Thyroid gland (tissue), 4 donors: ENCODE data around the gene IRF2BPL. TPM values are rescaled to one million over a fixed set of nuclear protein-coding genes. Genes with fewer than 3 reads are reported as not detected.

Source experiments
- DNase-seq, 2 donors: peaks; one replicate each; pipeline ENCODE4 v3.0.0-alpha.2; 2019
- H3K27ac ChIP-seq, 3 donors: fragments of 200-600 bp; sonication (generic); 1 replicate in 2 of 3; 2 replicates in 1 of 3; pipeline ENCODE4 v1.5.1; 2016 to 2019; ENCODE audit warnings: mild to moderate bottlenecking in 1 of 3, moderate library complexity in 1 of 3
- H3K27me3 ChIP-seq: fragments of 200-600 bp; sonication (generic); one replicate; pipeline ENCODE4 v1.5.1; 2019
- H3K36me3 ChIP-seq, 2 donors: fragments of 200-600 bp; sonication (generic); one replicate each; pipeline ENCODE4 v1.5.1; 2016 to 2019
- H3K4me1 ChIP-seq, 2 donors: fragments of 200-600 bp; sonication (generic); one replicate each; pipeline ENCODE4 v1.5.1; 2017 to 2019
- H3K4me3 ChIP-seq, 3 donors: fragments of 200-600 bp; sonication (generic); replicated peaks in 1 of 3; 1 replicate in 2 of 3; 2 replicates in 1 of 3; pipeline ENCODE4 v1.5.1; 2016; ENCODE audit warnings: mild to moderate bottlenecking in 1 of 3
- H3K9me3 ChIP-seq: fragments of 200-600 bp; sonication (generic); one replicate; pipeline ENCODE4 v1.5.1; 2017
- CTCF ChIP-seq, 6 experiments: fragments of 200-600 bp in 3 of 6; fragments of 450-650 bp in 3 of 6; sonication (generic) in 3 of 6; IDR thresholded peaks; one replicate each; pipeline ENCODE4 v1.5.1; 2016 to 2019; ENCODE audit warnings: antibody characterized with exemption in 6 of 6, mild to moderate bottlenecking in 2 of 6, inconsistent platforms in 1 of 6, moderate library complexity in 1 of 6
- POLR2A ChIP-seq, 2 donors: fragments of 450-650 bp; IDR thresholded peaks; one replicate each; pipeline ENCODE4 v1.6.1; 2017; ENCODE audit warnings: antibody characterized with exemption in 2 of 2, mild to moderate bottlenecking in 2 of 2, moderate library complexity in 1 of 2
- whole genome bisulfite sequencing, 2 donors: methylation state at CpG; one replicate each; pipeline ENCODE4 v1.1.5; 2017; 5-methylcytosine and 5-hydroxymethylcytosine counted together
- intact Hi-C: fragments of 100-400 bp; cut with DNase I; formaldehyde crosslinking; loops from one replicate; pipeline ENCODE4 v1.15.1; 2023
- total RNA-seq, 4 donors: library from RNA; depleted of rRNA; stranded (reverse); fragments of >200 nt; gene quantifications; one replicate each; pipeline ENCODE4 v1.2.3, GENCODE V29; 2016

Gene IRF2BPL
- total RNA-seq, 4 donors from 2014 or later = 43.9 to 103 (median 78.4) TPM

GRCh38 chr14:77006132-77006531 is 22.4 kb downstream of the IRF2BPL start:
- intact Hi-C loops = no loop called here
- Histone ChIP-seq H3K27me3 (no peaks in the 10 kb centered on the region), H3K4me3 (no peak overlapping the region), H3K4me1 (peaks cover 56 to 72% of the 10 kb centered on the region in 2 donors), H3K9me3 (no peaks in the 10 kb centered on the region), H3K36me3 (no peaks in the 10 kb centered on the region), H3K27ac (peak overlapping the region; percentile 90 to 97 (median 97))
- TF ChIP-seq POLR2A (IDR thresholded peaks at IDR 0.05) (no peak), CTCF (IDR thresholded peaks at IDR 0.05) (no peak)
- 53% methylated on average over 9 of the region's 9 CpGs for whole genome bisulfite sequencing, 2 donors
- DNase-seq = peak; percentile 50 to 61

GRCh38 chr14:77005559-77005958 is 22.9 kb downstream of the IRF2BPL start:
- Histone ChIP-seq H3K27ac (peak overlapping the region; percentile 90 to 97 (median 97)), H3K4me3 (no peak overlapping the region), H3K9me3 (no peaks in the 10 kb centered on the region), H3K4me1 (peaks cover 56 to 72% of the 10 kb centered on the region in 2 donors), H3K36me3 (no peaks in the 10 kb centered on the region), H3K27me3 (no peaks in the 10 kb centered on the region)
- TF ChIP-seq POLR2A (IDR thresholded peaks at IDR 0.05) (no peak), CTCF (IDR thresholded peaks at IDR 0.05) (no peak)
- intact Hi-C loops = no loop called here
- no peak for DNase-seq
- 84 to 86% methylated on average over 3 of the region's 3 CpGs for WGBS, 2 donors

GRCh38 chr14:77004711-77005460 is 23.6 kb downstream of the IRF2BPL start:
- TF ChIP-seq POLR2A (IDR thresholded peaks at IDR 0.05) (no peak), CTCF (IDR thresholded peaks at IDR 0.05) (no peak)
- peaks cover 56 to 71% of the 10 kb centered on the region in 2 donors for H3K4me1 ChIP-seq
- WGBS, 2 donors = 70 to 74% methylated on average over 9 of the region's 9 CpGs
- peak overlapping the region; percentile 90 to 97 (median 97) for H3K27ac ChIP-seq
- no peak overlapping the region for H3K4me3 ChIP-seq
- no peaks in the 10 kb centered on the region for H3K36me3 ChIP-seq
- no peak for DNase-seq
- no peaks in the 10 kb centered on the region for H3K27me3 ChIP-seq
- H3K9me3 ChIP-seq = no peaks in the 10 kb centered on the region
- intact Hi-C loops = no loop called here

GRCh38 chr14:77003960-77004710 is 24.4 kb downstream of the IRF2BPL start:
- intact Hi-C loops = no loop called here

More at GRCh38 chr14:77003960-77004710, 24.4 kb downstream of the IRF2BPL start:
- Histone ChIP-seq H3K36me3 (no peaks in the 10 kb centered on the region), H3K4me1 (peaks cover 54 to 63% of the 10 kb centered on the region in 2 donors), H3K27ac (peak overlapping the region; percentile 90 to 97 (median 97)), H3K9me3 (no peaks in the 10 kb centered on the region), H3K4me3 (no peak overlapping the region), H3K27me3 (no peaks in the 10 kb centered on the region)
- peak; percentile 75 for DNase-seq
- WGBS, 2 donors = 62 to 76% methylated on average over 5 of the region's 5 CpGs
- TF ChIP-seq POLR2A (IDR thresholded peaks at IDR 0.05) = no peak
- no peak for TF ChIP-seq CTCF (IDR thresholded peaks at IDR 0.05)
